OCI-LY7 (cell line): ENCODE measurements around the gene OR52E5.

Experiments used
- CTCF ChIP-seq: fragments of 200-600 bp; sonication (generic); conservative IDR thresholded peaks from 2 replicates; pipeline ENCODE4 v1.5.1; 2014; ENCODE audit warnings: mild to moderate bottlenecking, antibody characterized with exemption, low read length, moderate library complexity, mixed read lengths
- EZH2phosphoT487 ChIP-seq: fragments of 200-600 bp; sonication (generic); IDR thresholded peaks from 2 replicates; pipeline ENCODE4 v1.6.1; 2018; ENCODE audit warnings: low read depth, borderline replicate concordance, mild to moderate bottlenecking, mixed run types, antibody characterized with exemption, low read length, moderate library complexity, mixed read lengths

- no peak for TF ChIP-seq CTCF
- TF ChIP-seq EZH2phosphoT487, result no peak
Measured at GRCh38 chr11:5938603-5938965, 45.6 kb downstream of the OR52E5 start.
